ENCODE data around the gene HPD. TPM values are rescaled to one million over a fixed set of nuclear protein-coding genes. Genes with fewer than 3 reads are reported as not detected.
"Not testable (repeated sequence)": the region's sequence is repeated elsewhere in the genome, so short reads cannot be mapped to it uniquely, and the experiment has no call there.

HPD gene
- total RNA-seq, 1 experiment from 2014 or later: not detected

DNA sequence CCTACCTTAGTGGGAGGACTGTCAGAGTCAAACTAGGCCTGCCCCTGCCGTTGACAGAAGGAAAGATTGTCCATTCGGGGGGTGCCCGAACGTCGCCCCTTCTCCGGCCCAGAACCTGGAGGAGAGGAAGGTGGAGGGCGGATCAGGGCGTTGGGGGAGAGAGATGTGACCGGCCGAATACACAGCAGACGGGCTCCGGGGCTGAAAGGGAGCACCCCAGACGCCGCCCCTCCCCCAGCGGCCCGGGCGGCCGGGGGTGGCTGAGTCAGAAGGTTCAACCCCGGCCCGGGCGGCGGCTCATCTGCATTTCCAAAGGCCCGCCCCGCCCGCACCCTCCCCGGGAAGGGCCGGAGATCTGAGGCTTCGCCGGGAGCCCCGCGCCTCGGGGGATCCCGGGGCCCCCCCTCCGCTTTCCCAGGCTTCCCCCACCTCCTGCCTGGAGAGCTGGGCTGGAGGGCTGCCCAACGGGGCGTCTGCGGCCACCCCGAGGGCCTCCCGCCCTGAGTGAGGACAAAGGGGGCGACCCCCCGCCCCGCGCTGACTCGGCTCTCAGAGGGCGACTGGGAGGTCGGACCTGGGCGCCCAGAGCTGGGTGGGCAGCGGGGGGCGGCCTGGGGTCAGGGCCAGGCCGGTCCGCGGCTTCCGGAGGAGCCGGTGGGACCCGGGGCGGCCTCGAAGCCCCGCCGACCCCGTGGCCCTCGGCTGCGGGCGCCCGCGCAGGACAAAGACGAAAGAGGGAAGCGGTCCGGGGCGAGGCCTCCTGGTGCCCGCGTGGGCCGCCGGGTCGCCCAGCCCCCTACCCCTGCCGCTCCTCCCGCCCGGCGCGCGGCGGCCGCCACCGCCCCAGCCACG, 58.6 kb downstream of the HPD start:
- DNase-seq (ENCODE audit: low spot score): peak; percentile 67

- peak; percentile 75 for DNase-seq (ENCODE audit: low spot score)
These were observed 59.4 kb downstream of the HPD start for GRCh38 chr12:121799156-121799841.

DNA sequence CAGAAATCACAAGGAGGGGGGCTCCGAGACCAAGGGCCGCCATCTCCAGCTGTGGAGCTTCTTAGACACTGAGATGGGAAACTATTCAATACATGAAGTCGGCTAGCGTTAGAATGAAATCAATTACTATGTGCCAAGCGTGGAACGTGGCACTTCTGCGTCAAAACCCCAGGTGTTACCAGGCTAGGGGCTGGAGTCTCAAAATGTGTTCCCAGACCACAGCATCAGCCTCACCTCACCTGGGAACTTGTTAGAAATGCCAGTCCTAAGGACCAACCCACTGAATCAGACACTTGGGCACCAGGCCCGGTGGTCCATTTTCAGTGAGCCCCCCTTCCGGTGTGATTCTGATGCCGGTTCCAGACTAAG, 59.9 kb downstream of the HPD start:
- no peak for DNase-seq (ENCODE audit: low spot score)

- DNase-seq (ENCODE audit: low spot score): peak; percentile 57
These were observed 60.5 kb downstream of the HPD start for GRCh38 chr12:121797937-121798786.

DNA sequence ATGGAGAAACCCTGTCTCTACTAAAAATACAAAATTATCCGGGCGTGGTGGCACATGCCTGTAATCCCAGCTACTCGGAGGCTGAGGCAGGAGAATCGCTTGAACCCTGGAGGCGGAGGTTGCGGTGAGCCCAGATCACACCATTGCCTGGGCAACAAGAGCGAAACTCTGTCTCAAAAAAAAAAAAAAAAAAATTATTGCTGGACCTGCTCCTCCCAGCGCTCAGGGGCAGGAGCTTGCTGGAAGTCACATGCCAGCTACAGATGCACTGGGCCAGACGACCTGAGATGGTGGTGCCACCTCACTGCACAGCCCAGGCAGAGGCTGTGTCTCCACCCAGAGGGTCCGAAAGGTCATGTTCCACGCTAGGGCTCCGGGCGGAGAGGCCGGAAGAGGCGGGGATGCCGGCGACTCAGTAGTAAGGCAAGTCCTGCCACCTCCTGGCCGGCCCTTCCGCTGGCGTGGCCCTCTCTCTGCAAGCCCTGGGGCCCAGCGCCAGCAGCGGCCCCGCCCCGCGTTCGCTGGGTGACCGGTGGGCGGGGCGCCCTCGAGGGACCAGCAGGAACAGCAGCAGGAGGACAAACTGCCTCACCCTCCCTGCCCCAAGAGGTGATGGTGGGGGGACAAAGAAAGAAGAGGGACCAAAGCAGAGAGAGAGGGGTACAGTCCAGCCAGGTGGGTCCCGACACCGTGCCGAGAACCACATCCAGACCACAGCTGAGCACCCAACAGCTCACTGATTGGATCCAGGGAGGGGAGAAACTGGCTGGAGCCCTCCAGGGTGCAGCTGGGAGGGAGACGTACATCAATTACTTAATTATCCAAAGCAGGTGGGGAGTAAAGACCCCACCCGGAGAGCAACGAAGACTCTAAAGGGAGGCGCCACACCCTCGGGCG, 61.6 kb downstream of the HPD start:
- peak; percentile 88 for DNase-seq (ENCODE audit: low spot score)

GRCh38 chr12:121795034-121795968, 63.4 kb downstream of the HPD start:
- DNase-seq (ENCODE audit: low spot score): peak; percentile 75

DNA sequence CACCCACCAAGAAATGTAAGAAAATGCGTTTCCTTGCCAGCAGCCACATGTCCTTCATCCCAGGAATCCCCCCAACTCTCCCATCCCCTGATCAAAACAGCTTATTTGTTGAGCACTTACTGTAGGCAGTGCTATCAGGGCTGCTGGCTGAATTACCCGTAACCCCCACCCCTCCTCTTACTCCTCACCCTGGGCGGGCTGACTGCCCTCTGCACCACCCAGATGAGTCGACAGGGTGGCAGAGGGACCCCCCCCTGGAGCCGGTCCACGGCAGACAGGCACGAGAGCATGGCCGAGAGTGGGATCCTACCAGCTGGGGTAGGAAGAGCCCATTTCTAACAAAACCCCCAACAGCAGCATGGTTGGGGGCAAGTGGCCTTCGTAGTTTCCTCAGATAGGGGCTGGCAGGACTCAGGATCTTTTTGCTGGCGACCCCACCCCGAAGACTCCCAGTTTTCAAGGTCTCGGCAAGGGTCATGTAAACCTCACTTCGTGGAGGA, 64.1 kb downstream of the HPD start:
- no peak for DNase-seq (ENCODE audit: low spot score)

- peak; percentile 86 for DNase-seq (ENCODE audit: low spot score)
These were observed 64.7 kb downstream of the HPD start for GRCh38 chr12:121793838-121794533.

DNA sequence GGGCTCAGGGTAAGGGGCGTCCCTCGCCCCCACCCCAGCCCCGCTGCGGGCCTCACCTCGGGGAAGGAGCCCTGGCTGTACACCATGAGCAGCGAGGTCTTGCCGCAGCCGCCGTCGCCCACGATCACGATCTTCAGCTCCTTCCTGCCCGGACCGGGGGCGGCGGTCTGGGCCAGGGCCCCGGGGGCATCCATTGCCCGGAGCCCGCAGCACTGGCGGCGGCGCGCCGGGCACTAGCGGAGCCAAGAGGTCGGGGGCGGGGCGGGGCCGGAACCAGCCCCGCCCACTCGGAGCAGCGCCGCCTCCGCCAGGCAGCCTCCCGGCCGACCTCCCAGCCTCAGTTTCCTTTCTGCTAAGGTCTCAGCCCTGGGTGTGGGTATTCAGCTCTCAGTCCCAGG, 65.2 kb downstream of the HPD start, which contains the start of gene RHOF:
RHOF (minus strand) TSS at position 249 of the 398 bp plus-strand sequence; CDS start at position 194, 55 bp downstream.
- DNase-seq (ENCODE audit: low spot score): no peak

- no peak for DNase-seq (ENCODE audit: low spot score)
These were observed 65.8 kb downstream of the HPD start for GRCh38 chr12:121792607-121793439.

- DNase-seq (ENCODE audit: low spot score): no peak
These were observed 66.7 kb downstream of the HPD start for GRCh38 chr12:121791671-121792551.

- DNase-seq (ENCODE audit: low spot score): not testable (repeated sequence)
These were observed 67.9 kb downstream of the HPD start for GRCh38 chr12:121790785-121791184.

DNA sequence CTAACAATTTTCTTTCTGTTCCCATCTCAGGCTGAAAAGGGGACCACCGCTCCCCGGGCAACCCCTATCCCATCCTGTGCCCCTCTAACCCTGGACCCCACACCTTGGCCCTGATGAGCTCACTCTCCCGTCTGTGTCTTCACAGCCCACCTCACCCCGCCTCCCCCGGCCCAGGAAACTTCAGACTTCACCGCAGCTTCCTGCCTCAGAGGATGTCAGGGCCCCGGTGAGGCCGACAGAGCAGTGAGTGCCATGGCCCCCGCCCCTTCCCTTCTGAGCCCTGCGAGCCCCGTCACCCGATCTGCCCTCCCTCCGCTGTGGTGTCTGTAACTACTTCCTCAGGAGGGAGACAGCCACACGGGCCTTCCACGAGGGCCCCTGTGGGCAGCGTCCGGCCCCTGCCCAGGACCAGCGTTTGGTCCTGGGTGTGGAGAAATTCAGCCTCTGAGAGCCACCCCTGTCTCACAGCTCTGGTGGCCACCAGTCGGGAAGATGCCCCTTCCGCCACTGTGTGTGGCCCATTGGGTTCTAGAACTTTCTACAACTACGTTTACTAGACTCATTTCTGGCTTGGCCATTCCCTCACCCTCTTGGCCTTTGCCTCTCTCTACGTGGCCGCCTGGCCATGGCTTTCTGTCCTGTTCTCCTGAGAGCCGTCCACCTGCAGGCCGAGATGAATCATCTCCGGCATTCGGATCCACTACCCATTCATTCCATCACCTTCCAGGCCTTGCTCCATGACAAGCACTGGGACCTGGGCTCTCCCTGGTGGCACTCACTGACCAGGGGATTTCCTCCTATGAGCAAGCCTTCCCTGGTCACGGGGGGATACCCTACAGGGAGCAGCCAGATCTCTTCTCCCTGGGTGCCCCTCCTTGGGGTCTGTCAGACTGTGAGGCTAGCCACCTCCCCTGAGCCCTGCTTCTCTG, 68.6 kb downstream of the HPD start:
- no peak for DNase-seq (ENCODE audit: low spot score)

All from H4 (cell line).